SK-N-SH treated with all-trans-retinoic acid at 6 μM for 48 hours (cell line): ENCODE data around the gene YPEL4.
A peak's percentile ranks its signal among the peaks of the same experiment; 100 is the strongest.
"Not testable (repeated sequence)": the region's sequence is repeated elsewhere in the genome, so short reads cannot be mapped to it uniquely, and the experiment has no call there.

ENCODE experiments used
- ATAC-seq: fragments of 200-7000 bp; cut with Tn5 transposase; 3 replicates; pipeline ENCODE4 v1.9.1; 2020; ENCODE audit warnings: mild to moderate bottlenecking, moderate library complexity
- ARNTL ChIP-seq: fragments of 450-650 bp; formaldehyde crosslinking; IDR thresholded peaks from 2 replicates; pipeline ENCODE4 v1.5.0; 2020; ENCODE audit warnings: low read depth, mild to moderate bottlenecking, moderate library complexity, borderline replicate concordance
- BACH2 ChIP-seq: fragments of 250-450 bp; sonication (Bioruptor Pico); IDR thresholded peaks from 2 replicates; pipeline ENCODE4 v1.9.0; 2021; ENCODE audit warnings: mild to moderate bottlenecking, borderline replicate concordance
- CSDC2 ChIP-seq: fragments of 250-450 bp; sonication (Bioruptor Pico); IDR thresholded peaks from 2 replicates; pipeline ENCODE4 v1.5.0; 2020; ENCODE audit warnings: mild to moderate bottlenecking, moderate library complexity
- ESRRG ChIP-seq: fragments of 250-450 bp; sonication (Bioruptor Pico); IDR thresholded peaks from 2 replicates; pipeline ENCODE4 v1.6.1; 2021; ENCODE audit warnings: mild to moderate bottlenecking
- GLIS3 ChIP-seq: fragments of 250-450 bp; sonication (Bioruptor Pico); IDR thresholded peaks from 2 replicates; pipeline ENCODE4 v1.5.0; 2020; ENCODE audit warnings: mild to moderate bottlenecking, moderate library complexity
- ISL1 ChIP-seq: fragments of 250-450 bp; sonication (Bioruptor Pico); IDR thresholded peaks from 2 replicates; pipeline ENCODE4 v2.1.2; 2022; ENCODE audit warnings: mild to moderate bottlenecking, moderate library complexity
- OSR1 ChIP-seq: fragments of 250-450 bp; sonication (Bioruptor Pico); IDR thresholded peaks from 2 replicates; pipeline ENCODE4 v1.8.0; 2022; ENCODE audit warnings: moderate library complexity, mild to moderate bottlenecking, inconsistent platforms
- POU6F1 ChIP-seq: fragments of 250-450 bp; sonication (Bioruptor Pico); IDR thresholded peaks from 2 replicates; pipeline ENCODE4 v1.8.0; 2021; ENCODE audit warnings: low read depth, mild to moderate bottlenecking, moderate library complexity, borderline replicate concordance
- PPARA ChIP-seq: fragments of 250-450 bp; sonication (Bioruptor Pico); IDR thresholded peaks from 2 replicates; pipeline ENCODE4 v1.5.0; 2020; ENCODE audit warnings: mild to moderate bottlenecking, borderline replicate concordance
- RARB ChIP-seq: fragments of 250-450 bp; sonication (Bioruptor Pico); IDR thresholded peaks from 2 replicates; pipeline ENCODE4 v1.8.0; 2021; ENCODE audit warnings: mild to moderate bottlenecking, moderate library complexity
- SNAI2 ChIP-seq: fragments of 250-450 bp; sonication (Bioruptor Pico); IDR thresholded peaks from 2 replicates; pipeline ENCODE4 v1.5.0; 2020; ENCODE audit warnings: mild to moderate bottlenecking, moderate library complexity
- TCF4 ChIP-seq: fragments of 250-450 bp; sonication (Bioruptor Pico); IDR thresholded peaks from 2 replicates; pipeline ENCODE4 v1.8.0; 2021; ENCODE audit warnings: mild to moderate bottlenecking, moderate library complexity, borderline replicate concordance
- TOX ChIP-seq: fragments of 250-450 bp; sonication (Bioruptor Pico); IDR thresholded peaks from 2 replicates; pipeline ENCODE4 v1.8.0; 2021; ENCODE audit warnings: mild to moderate bottlenecking, moderate library complexity, borderline replicate concordance
- ZC3H10 ChIP-seq: fragments of 250-450 bp; sonication (Bioruptor Pico); IDR thresholded peaks from 2 replicates; pipeline ENCODE4 v1.5.1; 2021; ENCODE audit warnings: mild to moderate bottlenecking, moderate library complexity
- ZFP3 ChIP-seq: fragments of 250-450 bp; sonication (Bioruptor Pico); IDR thresholded peaks from 2 replicates; pipeline ENCODE4 v1.5.0; 2020; ENCODE audit warnings: mild to moderate bottlenecking, moderate library complexity
- ZNF565 ChIP-seq: fragments of 450-650 bp; formaldehyde crosslinking; conservative IDR thresholded peaks from 2 replicates; pipeline ENCODE4 v1.5.0; 2020; ENCODE audit warnings: low read depth, mild to moderate bottlenecking, moderate library complexity
- ZNF70 ChIP-seq: fragments of 450-650 bp; formaldehyde crosslinking; IDR thresholded peaks from 2 replicates; pipeline ENCODE4 v1.5.0; 2020; ENCODE audit warnings: mild to moderate bottlenecking, moderate library complexity
- TF ChIP-seq, protein P1 (sequence below): fragments of 250-450 bp; sonication (Bioruptor Pico); IDR thresholded peaks from 2 replicates; pipeline ENCODE4 v1.8.0; 2020; ENCODE audit warnings: mild to moderate bottlenecking, moderate library complexity, borderline replicate concordance
- TF ChIP-seq, protein P2 (sequence below): fragments of 250-450 bp; sonication (Bioruptor Pico); IDR thresholded peaks from 2 replicates; pipeline ENCODE4 v1.5.1; 2021; ENCODE audit warnings: mild to moderate bottlenecking, moderate library complexity
- TF ChIP-seq, protein P3 (sequence below): fragments of 250-450 bp; sonication (Bioruptor Pico); IDR thresholded peaks from 2 replicates; pipeline ENCODE4 v1.5.1; 2020; ENCODE audit warnings: low read depth, mild to moderate bottlenecking, moderate library complexity

YPEL4 gene, protein sequence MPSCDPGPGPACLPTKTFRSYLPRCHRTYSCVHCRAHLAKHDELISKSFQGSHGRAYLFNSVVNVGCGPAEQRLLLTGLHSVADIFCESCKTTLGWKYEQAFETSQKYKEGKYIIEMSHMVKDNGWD

DNA sequence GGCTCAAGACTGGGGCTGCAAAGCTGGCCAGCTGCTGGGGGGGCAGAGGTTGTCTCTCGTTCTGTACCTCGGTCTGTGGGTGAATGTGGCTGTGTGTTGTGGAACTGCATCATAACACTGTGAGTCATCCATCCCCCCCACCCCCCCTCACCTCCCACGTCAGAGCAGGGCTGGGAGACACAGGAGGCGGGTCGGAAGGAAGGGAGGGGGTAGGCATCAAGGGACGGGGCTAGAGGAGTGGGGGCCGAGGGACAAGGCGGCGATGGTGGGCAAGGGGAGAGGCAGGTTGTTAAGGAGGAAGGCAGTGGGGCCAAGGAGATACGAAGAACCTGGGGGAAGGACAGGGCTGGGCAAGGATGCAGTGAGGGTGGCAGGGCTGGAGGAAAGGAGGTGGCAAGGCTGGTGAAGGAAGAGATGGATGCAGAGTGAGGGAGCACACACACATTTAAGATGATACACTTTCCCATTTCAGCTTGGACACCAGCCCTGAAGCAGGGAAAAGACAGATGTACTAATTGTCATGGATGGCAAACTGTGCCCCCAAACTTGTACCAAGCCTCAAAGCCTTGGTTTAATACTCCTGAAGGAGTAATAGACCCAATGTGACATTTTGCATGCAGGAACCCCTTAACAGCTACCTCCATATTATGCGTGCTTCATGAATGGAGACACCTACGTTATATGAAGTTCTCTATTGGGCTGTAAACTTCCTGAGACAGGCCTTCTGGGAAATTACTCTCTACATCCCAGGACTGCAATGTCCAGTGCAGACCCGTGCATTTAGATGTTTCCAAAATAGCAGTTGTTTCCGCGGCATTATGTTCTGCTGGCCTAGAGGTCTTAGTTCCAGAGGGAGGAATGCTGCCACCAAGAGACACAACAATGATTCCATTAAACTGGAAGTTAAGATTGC lies at the start of gene YPEL4:
TSS of gene YPEL4 (minus strand) at position 87 of the 913 bp plus-strand sequence. CDS start 2,805 bp downstream, outside the sequence.
- TF ChIP-seq PPARA (CRISPR knock-in tag) (no peak), BACH2 (no peak), POU6F1 (CRISPR knock-in tag) (no peak), RARB (CRISPR knock-in tag) (no peak), TCF4 (CRISPR knock-in tag) (no peak), OSR1 (CRISPR knock-in tag) (no peak), ESRRG (0 out of 2 replicates have a peak, but pooled peaks have one; percentile 65), SNAI2 (no peak), ZFP3 (CRISPR knock-in tag) (no peak), CSDC2 (no peak), ISL1 (no peak), ZNF70 (CRISPR knock-in tag) (no peak), ARNTL (CRISPR knock-in tag) (no peak), ZC3H10 (CRISPR knock-in tag) (no peak), TOX (no peak), ZNF565 (CRISPR knock-in tag) (no peak), GLIS3 (CRISPR knock-in tag) (0 out of 2 replicates have a peak, but pooled peaks have one; percentile 81)
- TF ChIP-seq, protein P1, sequence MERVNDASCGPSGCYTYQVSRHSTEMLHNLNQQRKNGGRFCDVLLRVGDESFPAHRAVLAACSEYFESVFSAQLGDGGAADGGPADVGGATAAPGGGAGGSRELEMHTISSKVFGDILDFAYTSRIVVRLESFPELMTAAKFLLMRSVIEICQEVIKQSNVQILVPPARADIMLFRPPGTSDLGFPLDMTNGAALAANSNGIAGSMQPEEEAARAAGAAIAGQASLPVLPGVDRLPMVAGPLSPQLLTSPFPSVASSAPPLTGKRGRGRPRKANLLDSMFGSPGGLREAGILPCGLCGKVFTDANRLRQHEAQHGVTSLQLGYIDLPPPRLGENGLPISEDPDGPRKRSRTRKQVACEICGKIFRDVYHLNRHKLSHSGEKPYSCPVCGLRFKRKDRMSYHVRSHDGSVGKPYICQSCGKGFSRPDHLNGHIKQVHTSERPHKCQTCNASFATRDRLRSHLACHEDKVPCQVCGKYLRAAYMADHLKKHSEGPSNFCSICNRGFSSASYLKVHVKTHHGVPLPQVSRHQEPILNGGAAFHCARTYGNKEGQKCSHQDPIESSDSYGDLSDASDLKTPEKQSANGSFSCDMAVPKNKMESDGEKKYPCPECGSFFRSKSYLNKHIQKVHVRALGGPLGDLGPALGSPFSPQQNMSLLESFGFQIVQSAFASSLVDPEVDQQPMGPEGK (CRISPR knock-in tag), result 0 out of 2 replicates have a peak, but pooled peaks have one; percentile 19
- TF ChIP-seq, protein P2, sequence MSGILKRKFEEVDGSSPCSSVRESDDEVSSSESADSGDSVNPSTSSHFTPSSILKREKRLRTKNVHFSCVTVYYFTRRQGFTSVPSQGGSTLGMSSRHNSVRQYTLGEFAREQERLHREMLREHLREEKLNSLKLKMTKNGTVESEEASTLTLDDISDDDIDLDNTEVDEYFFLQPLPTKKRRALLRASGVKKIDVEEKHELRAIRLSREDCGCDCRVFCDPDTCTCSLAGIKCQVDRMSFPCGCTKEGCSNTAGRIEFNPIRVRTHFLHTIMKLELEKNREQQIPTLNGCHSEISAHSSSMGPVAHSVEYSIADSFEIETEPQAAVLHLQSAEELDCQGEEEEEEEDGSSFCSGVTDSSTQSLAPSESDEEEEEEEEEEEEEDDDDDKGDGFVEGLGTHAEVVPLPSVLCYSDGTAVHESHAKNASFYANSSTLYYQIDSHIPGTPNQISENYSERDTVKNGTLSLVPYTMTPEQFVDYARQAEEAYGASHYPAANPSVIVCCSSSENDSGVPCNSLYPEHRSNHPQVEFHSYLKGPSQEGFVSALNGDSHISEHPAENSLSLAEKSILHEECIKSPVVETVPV (CRISPR knock-in tag), result peak; percentile 32; the same call in 1 of the 2 replicates
- TF ChIP-seq, protein P3, sequence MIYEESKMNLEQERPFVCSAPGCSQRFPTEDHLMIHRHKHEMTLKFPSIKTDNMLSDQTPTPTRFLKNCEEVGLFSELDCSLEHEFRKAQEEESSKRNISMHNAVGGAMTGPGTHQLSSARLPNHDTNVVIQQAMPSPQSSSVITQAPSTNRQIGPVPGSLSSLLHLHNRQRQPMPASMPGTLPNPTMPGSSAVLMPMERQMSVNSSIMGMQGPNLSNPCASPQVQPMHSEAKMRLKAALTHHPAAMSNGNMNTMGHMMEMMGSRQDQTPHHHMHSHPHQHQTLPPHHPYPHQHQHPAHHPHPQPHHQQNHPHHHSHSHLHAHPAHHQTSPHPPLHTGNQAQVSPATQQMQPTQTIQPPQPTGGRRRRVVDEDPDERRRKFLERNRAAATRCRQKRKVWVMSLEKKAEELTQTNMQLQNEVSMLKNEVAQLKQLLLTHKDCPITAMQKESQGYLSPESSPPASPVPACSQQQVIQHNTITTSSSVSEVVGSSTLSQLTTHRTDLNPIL, result peak; percentile 60; the same call in 1 of the 2 replicates
- peak; percentile 75 for ATAC-seq

- ATAC-seq, result no peak; the same call in 2 of the 3 replicates
- TF ChIP-seq, protein P3, result no peak
- no peak for TF ChIP-seq GLIS3 (CRISPR knock-in tag)
- TF ChIP-seq POU6F1 (CRISPR knock-in tag), result no peak
- no peak for TF ChIP-seq ZC3H10 (CRISPR knock-in tag)
- no peak for TF ChIP-seq OSR1 (CRISPR knock-in tag)
Observed at GRCh38 chr11:57698843-57699365, 49.2 kb upstream of the YPEL4 start.

- not testable (repeated sequence) for ATAC-seq
Observed at GRCh38 chr11:57690474-57690873, 40.8 kb upstream of the YPEL4 start.
